H1 (cell line): Measurements from ENCODE around the gene GMEB2. TPM values are rescaled to one million over a fixed set of nuclear protein-coding genes. Genes with fewer than 3 reads are reported as not detected.

Experiments
- CTCF ChIA-PET: fragments of 300-600 bp; sonication (Branson Sonifier 250); formaldehyde crosslinking; loops from one replicate; lab custom pipeline; 2021; ENCODE audit not compliant: partially characterized antibody; lab: Charles Lee
- POLR2A ChIA-PET: fragments of 300-600 bp; sonication (Branson Sonifier 250); formaldehyde crosslinking; loops from one replicate; lab custom pipeline; 2021; ENCODE audit warnings: inconsistent platforms; ENCODE audit not compliant: partially characterized antibody; lab: Charles Lee
- DNase-seq, 2 experiments: peaks; one replicate each; pipeline versions ENCODE4 v3.0.0 to v3.0.0-alpha.2; 2010 to 2022; ENCODE audit warnings: low spot score in 2 of 2, low read depth in 1 of 2, mixed read lengths in 1 of 2
- FAIRE-seq: peaks from 2 replicates; lab custom pipeline; 2011; peaks lifted over from hg19 to GRCh38; lab: Jason Lieb, UNC
- H2AFZ ChIP-seq: 2 replicates; pipeline ENCODE4 v1.8.1; 2012; ENCODE audit warnings: low read length, inconsistent platforms
- H2AK5ac ChIP-seq: 2 replicates; pipeline ENCODE4 v1.6.1; 2013; ENCODE audit warnings: low read depth, low read length
- H2BK120ac ChIP-seq: replicated peaks from 2 replicates; pipeline ENCODE3; 2013; ENCODE audit warnings: low read depth, low read length, inconsistent platforms
- H2BK12ac ChIP-seq: 2 replicates; pipeline ENCODE4 v1.6.1; 2013; ENCODE audit warnings: low read depth, low read length
- H2BK15ac ChIP-seq: 2 replicates; pipeline ENCODE4 v1.6.1; 2013; ENCODE audit warnings: low read length
- H2BK20ac ChIP-seq: 2 replicates; pipeline ENCODE4 v1.6.1; 2013; ENCODE audit warnings: low read length
- H2BK5ac ChIP-seq: 2 replicates; pipeline ENCODE4 v1.6.1; 2013; ENCODE audit warnings: low read depth, low read length
- H3K14ac ChIP-seq: 2 replicates; pipeline ENCODE4 v1.6.1; 2013; ENCODE audit warnings: inconsistent platforms; ENCODE audit not compliant: insufficient read length
- H3K18ac ChIP-seq: 2 replicates; pipeline ENCODE4 v1.6.1; 2013; ENCODE audit warnings: low read length; ENCODE audit errors: extremely low read depth
- H3K23ac ChIP-seq: 2 replicates; pipeline ENCODE4 v1.6.1; 2013; ENCODE audit warnings: inconsistent platforms; ENCODE audit not compliant: insufficient read length
- H3K23me2 ChIP-seq: 2 replicates; pipeline ENCODE4 v1.6.1; 2013; ENCODE audit warnings: low read depth, low read length
- H3K27ac ChIP-seq: 2 replicates; pipeline ENCODE4 v1.6.1; 2011; ENCODE audit warnings: low read depth, low read length, inconsistent platforms
- H3K27me3 ChIP-seq, 4 experiments: replicated peaks in 1 of 4; 1 replicate in 1 of 4; 2 replicates in 3 of 4; pipeline versions ENCODE4 v1.6.1 to v1.8.1; 2011 to 2013; ENCODE audit warnings: low read length in 3 of 4, mild to moderate bottlenecking in 3 of 4, inconsistent platforms in 2 of 4, mixed read lengths in 2 of 4, moderate library complexity in 1 of 4; ENCODE audit not compliant: control insufficient read depth in 3 of 4, insufficient read depth in 3 of 4; ENCODE audit errors: extremely low read depth in 1 of 4
- H3K36me3 ChIP-seq, 4 experiments: 2 replicates each; pipeline versions ENCODE4 v1.6.1 to v1.8.1; 2011 to 2013; ENCODE audit warnings: mild to moderate bottlenecking in 4 of 4, low read length in 3 of 4, moderate library complexity in 2 of 4, control low read depth in 1 of 4, inconsistent platforms in 1 of 4; ENCODE audit not compliant: insufficient read depth in 4 of 4, control insufficient read depth in 2 of 4
- H3K4ac ChIP-seq: replicated peaks from 2 replicates; pipeline ENCODE3; 2013; ENCODE audit warnings: low read length, low read depth, mixed read lengths, inconsistent platforms; ENCODE audit not compliant: insufficient read length
- H3K4me1 ChIP-seq, 4 experiments: replicated peaks in 1 of 4; 1 replicate in 1 of 4; 2 replicates in 3 of 4; pipeline versions ENCODE4 v1.6.1 to v1.8.1; 2011 to 2013; ENCODE audit warnings: low read length in 3 of 4, inconsistent platforms in 2 of 4, mixed read lengths in 1 of 4; ENCODE audit not compliant: insufficient read depth in 4 of 4, control insufficient read depth in 3 of 4
- H3K4me2 ChIP-seq, 2 experiments: 2 replicates each; pipeline versions ENCODE4 v1.6.1 to v1.8.1; 2011 to 2013; ENCODE audit warnings: low read depth in 2 of 2, low read length in 2 of 2, control low read depth in 1 of 2, inconsistent platforms in 1 of 2, mild to moderate bottlenecking in 1 of 2; ENCODE audit not compliant: insufficient read depth in 1 of 2
- H3K4me3 ChIP-seq, 4 experiments: fragments of 200-600, 300-600 bp in 1 of 4; sonication (generic), shearing (Covaris generic), sonication (Bioruptor Twin) in 1 of 4; 2 replicates each; pipeline versions ENCODE4 v1.5.1 to v1.8.1; 2011 to 2016; ENCODE audit warnings: low read length in 4 of 4, low read depth in 3 of 4, control low read depth in 2 of 4, inconsistent platforms in 2 of 4, mild to moderate bottlenecking in 2 of 4, mixed read lengths in 1 of 4, moderate library complexity in 1 of 4; ENCODE audit not compliant: insufficient read depth in 2 of 4; ENCODE audit errors: extremely low read depth in 1 of 4
- H3K56ac ChIP-seq: replicated peaks from 2 replicates; pipeline ENCODE3; 2013; ENCODE audit warnings: low read depth, mild to moderate bottlenecking, mixed read lengths, low read length, inconsistent platforms; ENCODE audit not compliant: insufficient read length
- H3K79me1 ChIP-seq: 2 replicates; pipeline ENCODE4 v1.6.1; 2013; ENCODE audit warnings: low read depth, low read length, control low read depth
- H3K79me2 ChIP-seq, 2 experiments: 2 replicates each; pipeline versions ENCODE4 v1.6.1 to v1.8.1; 2012 to 2013; ENCODE audit warnings: low read length in 2 of 2, mild to moderate bottlenecking in 2 of 2, inconsistent platforms in 1 of 2; ENCODE audit not compliant: insufficient read depth in 2 of 2, control insufficient read depth in 1 of 2
- H3K9ac ChIP-seq, 4 experiments: replicated peaks in 1 of 4; 1 replicate in 1 of 4; 2 replicates in 3 of 4; pipeline versions ENCODE4 v1.6.1 to v1.8.1; 2011 to 2013; ENCODE audit warnings: low read depth in 3 of 4, low read length in 3 of 4, control low read depth in 2 of 4, mild to moderate bottlenecking in 2 of 4, moderate library complexity in 2 of 4, inconsistent platforms in 1 of 4; ENCODE audit errors: extremely low read depth in 1 of 4
- H3K9me3 ChIP-seq, 2 experiments: 2 replicates each; pipeline versions ENCODE4 v1.6.1 to v1.8.1; 2012 to 2013; ENCODE audit warnings: mild to moderate bottlenecking in 2 of 2, moderate library complexity in 2 of 2, control low read depth in 1 of 2, inconsistent platforms in 1 of 2, low read depth in 1 of 2, low read length in 1 of 2, mixed read lengths in 1 of 2; ENCODE audit not compliant: insufficient read depth in 2 of 2
- H4K20me1 ChIP-seq, 2 experiments: replicated peaks in 1 of 2; 2 replicates each; pipeline versions ENCODE3 to v1.8.1; 2011 to 2013; ENCODE audit warnings: inconsistent platforms in 2 of 2, low read length in 2 of 2, mild to moderate bottlenecking in 1 of 2; ENCODE audit not compliant: insufficient read depth in 2 of 2, control insufficient read depth in 1 of 2
- H4K5ac ChIP-seq: 2 replicates; pipeline ENCODE4 v1.6.1; 2013; ENCODE audit warnings: low read length, low read depth, mixed read lengths, inconsistent platforms; ENCODE audit not compliant: insufficient read length
- H4K8ac ChIP-seq: 2 replicates; pipeline ENCODE4 v1.8.0; 2013; ENCODE audit warnings: mild to moderate bottlenecking, moderate library complexity, low read length, inconsistent platforms; ENCODE audit not compliant: insufficient read depth; ENCODE audit errors: extremely low read depth
- H4K91ac ChIP-seq: replicated peaks from 2 replicates; pipeline ENCODE3; 2013; ENCODE audit warnings: low read length, mixed read lengths, inconsistent platforms; ENCODE audit not compliant: insufficient read length
- CHD2 ChIP-seq: IDR thresholded peaks from 2 replicates; pipeline ENCODE4 v1.6.1; 2012; ENCODE audit warnings: low read length, improper control_type of control experiment
- CREB1 ChIP-seq: IDR thresholded peaks from 2 replicates; pipeline ENCODE4 v1.6.1; 2012; ENCODE audit warnings: inconsistent platforms
- EGR1 ChIP-seq: IDR thresholded peaks from 2 replicates; pipeline ENCODE4 v1.6.1; 2011; ENCODE audit warnings: low read depth, low read length, borderline replicate concordance
- JUN ChIP-seq: IDR thresholded peaks from 2 replicates; pipeline ENCODE4 v1.6.1; 2011; ENCODE audit warnings: low read depth, mild to moderate bottlenecking, improper control_type of control experiment, low read length
- KDM1A ChIP-seq: fragments of 200-600, 300-600 bp; sonication (generic); IDR thresholded peaks from 2 replicates; pipeline ENCODE4 v1.7.1; 2016; ENCODE audit warnings: mild to moderate bottlenecking, low read length, borderline replicate concordance
- POLR2A ChIP-seq, 2 experiments: IDR thresholded peaks; 1 replicate in 1 of 2; 2 replicates in 1 of 2; pipeline ENCODE4 v1.6.1; 2011; ENCODE audit warnings: low read depth in 2 of 2, low read length in 2 of 2, mild to moderate bottlenecking in 2 of 2; ENCODE audit errors: control extremely low read depth in 1 of 2
- RAD21 ChIP-seq, 2 experiments: IDR thresholded peaks in 1 of 2; conservative IDR thresholded peaks in 1 of 2; 2 replicates each; pipeline ENCODE4 v1.6.1; 2011; ENCODE audit warnings: low read depth in 2 of 2, low read length in 2 of 2, improper control_type of control experiment in 1 of 2, inconsistent platforms in 1 of 2, mild to moderate bottlenecking in 1 of 2, moderate library complexity in 1 of 2
- TAF7 ChIP-seq: optimal IDR thresholded peaks from 2 replicates; pipeline ENCODE3; 2011; ENCODE audit warnings: low read depth, mild to moderate bottlenecking, inconsistent platforms, low read length, moderate library complexity, borderline replicate concordance
- ZNF274 ChIP-seq: IDR thresholded peaks from 2 replicates; pipeline ENCODE4 v1.7.0; 2012; ENCODE audit warnings: low read length, borderline replicate concordance; ENCODE audit errors: extremely low read depth
- WGBS, 2 experiments: shearing (Covaris generic) in 1 of 2; methylation state at CpG; one replicate each; pipeline versions ENCODE4 v1.1.6 to v1.1.7; 2013 to 2015; ENCODE audit warnings: low lambda C conversion rate in 2 of 2, mixed read lengths in 2 of 2, inconsistent platforms in 1 of 2, low coverage in 1 of 2, missing lambda C conversion rate in 1 of 2; ENCODE audit not compliant: insufficient replicate concordance in 2 of 2, insufficient coverage in 1 of 2, insufficient read length in 1 of 2; ENCODE audit errors: extremely low coverage in 1 of 2, missing lambda C conversion rate in 1 of 2; 5-methylcytosine and 5-hydroxymethylcytosine counted together
- polyA plus RNA-seq, 7 experiments: library from polyadenylated mRNA; depleted of rRNA in 3 of 7; stranded (reverse) in 5 of 7; unstranded in 2 of 7; fragments of >200 nt in 5 of 7; fragments of 200-250 nt in 2 of 7; gene quantifications; 1 replicate in 5 of 7; 2 replicates in 1 of 7; 4 replicates in 1 of 7; pipeline versions ENCODE4 v1.2.1 to v1.2.3, GENCODE V29; 2011 to 2013; ENCODE audit warnings: missing spikeins in 2 of 7, mixed read lengths in 2 of 7
- total RNA-seq: library from RNA; stranded (reverse); fragmentation: NEBNext Ultra II Directional; extraction: Animal tissue kit (Norgen Biotek cat#: 25700); gene quantifications from 2 replicates; pipeline ENCODE4 v1.2.1, GENCODE V29; 2021
- TF ChIP-seq, protein P1 (sequence below): IDR thresholded peaks from 2 replicates; pipeline ENCODE4 v1.6.1; 2012; ENCODE audit warnings: low read length, inconsistent platforms
- TF ChIP-seq, protein P2 (sequence below): IDR thresholded peaks from 2 replicates; pipeline ENCODE4 v1.6.1; 2011; ENCODE audit warnings: low read depth, mild to moderate bottlenecking, low read length; ENCODE audit not compliant: insufficient read depth

Gene GMEB2
- total and polyA plus RNA-seq, 2 of the 8 experiments (the other 6 are each of a cell fraction or from before 2014, with no cell fraction given): 12.9 to 14.2 TPM

GRCh38 chr20:63565021-63565698, 61.7 kb downstream of the GMEB2 start:
- Histone ChIP-seq H3K18ac (no peak overlapping the region), H3K23me2 (no peaks in the 10 kb centered on the region), H4K8ac (no peak overlapping the region; the same call in 1 of the 2 replicates), H3K9me3 (no peaks in the 10 kb centered on the region), H3K14ac (no peak overlapping the region), H3K79me1 (no peaks in the 10 kb centered on the region), H3K4me1 (no peaks in the 10 kb centered on the region), H4K20me1 (no peaks in the 10 kb centered on the region), H3K9ac (no peak overlapping the region), H3K56ac (no peak overlapping the region), H3K23ac (no peak overlapping the region), H3K27me3 (no peaks in the 10 kb centered on the region), H3K4me3 (no peak overlapping the region), H3K4ac (no peak overlapping the region), H2BK5ac (no peak overlapping the region), H2AK5ac (no peak overlapping the region), H3K79me2 (no peaks in the 10 kb centered on the region), H2BK15ac (no peak overlapping the region), H2AFZ (no peak overlapping the region), H2BK12ac (no peak overlapping the region), H2BK20ac (no peak overlapping the region), H2BK120ac (no peak overlapping the region), H3K36me3 (no peaks in the 10 kb centered on the region; a peak in 4 of 8 replicates), H3K27ac (no peak overlapping the region), H4K5ac (no peak overlapping the region), H3K4me2 (no peak overlapping the region), H4K91ac (no peak overlapping the region)
- ChIA-PET POLR2A (interaction anchor here (0.8 to 3.4 kb wide), 4 partner anchors 9 to 44 kb away, joined by 3 to 12 read pairs (median 3); partner anchors contain the start of genes HELZ2 and PPDPF), CTCF (interaction anchor here (1.5 to 1.7 kb wide), 2 partner anchors 27 to 77 kb away, joined by 4 read pairs; no protein-coding TSS in a partner anchor)
- no peak for FAIRE-seq
- 96% methylated on average over 55 of the region's 61 CpGs; no CpG with 5 or more reads in 1 of the 2 experiments for WGBS, 2 experiments
- DNase-seq: no peak
- TF ChIP-seq, protein P1, sequence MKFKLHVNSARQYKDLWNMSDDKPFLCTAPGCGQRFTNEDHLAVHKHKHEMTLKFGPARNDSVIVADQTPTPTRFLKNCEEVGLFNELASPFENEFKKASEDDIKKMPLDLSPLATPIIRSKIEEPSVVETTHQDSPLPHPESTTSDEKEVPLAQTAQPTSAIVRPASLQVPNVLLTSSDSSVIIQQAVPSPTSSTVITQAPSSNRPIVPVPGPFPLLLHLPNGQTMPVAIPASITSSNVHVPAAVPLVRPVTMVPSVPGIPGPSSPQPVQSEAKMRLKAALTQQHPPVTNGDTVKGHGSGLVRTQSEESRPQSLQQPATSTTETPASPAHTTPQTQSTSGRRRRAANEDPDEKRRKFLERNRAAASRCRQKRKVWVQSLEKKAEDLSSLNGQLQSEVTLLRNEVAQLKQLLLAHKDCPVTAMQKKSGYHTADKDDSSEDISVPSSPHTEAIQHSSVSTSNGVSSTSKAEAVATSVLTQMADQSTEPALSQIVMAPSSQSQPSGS: no peak
- TF ChIP-seq POLR2A (IDR thresholded peaks at IDR 0.05; ENCODE audit: control extremely low read depth in 1 of 2, low read depth in 2 of 2, low read length in 2 of 2) (no peak), CHD2 (no peak), KDM1A (no peak), JUN (no peak), TAF7 (no peak), CREB1 (no peak), EGR1 (no peak), RAD21 (IDR thresholded peaks at IDR 0.05 in 1 of 2, conservative IDR thresholded peaks at IDR 0.05 in 1 of 2; ENCODE audit: low read depth in 2 of 2, low read length in 2 of 2) (no peak), ZNF274 (no peak)
- TF ChIP-seq, protein P2, sequence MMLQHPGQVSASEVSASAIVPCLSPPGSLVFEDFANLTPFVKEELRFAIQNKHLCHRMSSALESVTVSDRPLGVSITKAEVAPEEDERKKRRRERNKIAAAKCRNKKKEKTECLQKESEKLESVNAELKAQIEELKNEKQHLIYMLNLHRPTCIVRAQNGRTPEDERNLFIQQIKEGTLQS: no peak
